ENCODE results near the gene FERMT2.

The FERMT2 gene

DNA sequence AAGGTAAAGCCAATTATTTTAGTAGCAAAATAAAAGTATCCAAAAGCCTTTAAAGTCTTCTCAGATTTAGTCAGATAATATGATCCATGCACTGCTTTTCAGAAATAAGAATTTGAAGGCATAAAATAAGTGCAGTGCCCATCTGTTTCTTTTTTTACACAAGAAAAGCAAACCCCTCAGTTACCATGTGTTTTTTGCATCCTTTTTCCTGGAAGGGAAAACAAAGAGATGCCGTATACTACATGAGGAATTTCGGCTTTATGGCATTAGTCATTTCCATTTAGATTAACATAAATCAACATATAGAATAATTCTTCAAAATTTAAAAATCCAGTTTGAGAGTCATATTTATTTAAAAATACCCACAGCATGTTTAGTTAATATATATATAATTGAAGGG is 89.4 kb downstream of the FERMT2 start:
- DNase-seq = no peak

DNA sequence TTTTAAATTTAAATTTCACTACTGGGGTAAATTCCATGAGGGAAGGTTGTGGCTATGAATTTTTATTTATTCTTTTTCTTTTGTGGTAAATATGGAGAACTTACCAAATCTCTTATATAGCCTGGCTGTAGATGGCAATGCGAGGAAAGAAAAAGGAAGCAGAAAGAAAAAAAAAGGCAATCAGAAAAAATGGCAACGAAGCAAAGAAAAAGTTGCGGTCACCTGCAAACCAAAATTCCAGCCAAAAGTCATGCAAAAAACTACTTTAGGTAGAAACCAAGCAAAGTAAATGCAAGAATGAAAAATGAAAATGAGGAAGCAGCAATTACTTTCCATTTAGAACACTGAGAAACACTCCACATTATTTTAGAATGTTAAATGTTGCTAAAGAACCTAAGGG is 89.9 kb downstream of the FERMT2 start:
- no peak for DNase-seq

DNA sequence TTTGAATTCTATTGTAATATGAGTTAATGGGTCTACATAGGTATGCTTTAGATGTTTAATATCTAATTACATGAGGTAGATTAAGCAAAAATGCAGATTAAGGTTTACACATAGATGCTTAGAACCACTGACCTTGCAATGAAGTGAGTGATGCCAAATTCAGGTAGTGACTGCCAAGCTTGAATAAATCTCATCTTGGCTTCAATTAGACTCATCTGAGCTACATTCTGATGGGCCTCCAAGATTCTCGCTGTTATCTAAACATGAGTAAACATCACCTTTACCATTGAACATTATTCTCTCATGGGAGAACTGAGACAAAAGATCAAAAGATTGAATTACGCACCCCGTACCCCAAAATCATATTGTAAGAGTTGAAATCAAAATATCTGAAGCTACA is 90.6 kb downstream of the FERMT2 start:
- DNase-seq = no peak

DNA sequence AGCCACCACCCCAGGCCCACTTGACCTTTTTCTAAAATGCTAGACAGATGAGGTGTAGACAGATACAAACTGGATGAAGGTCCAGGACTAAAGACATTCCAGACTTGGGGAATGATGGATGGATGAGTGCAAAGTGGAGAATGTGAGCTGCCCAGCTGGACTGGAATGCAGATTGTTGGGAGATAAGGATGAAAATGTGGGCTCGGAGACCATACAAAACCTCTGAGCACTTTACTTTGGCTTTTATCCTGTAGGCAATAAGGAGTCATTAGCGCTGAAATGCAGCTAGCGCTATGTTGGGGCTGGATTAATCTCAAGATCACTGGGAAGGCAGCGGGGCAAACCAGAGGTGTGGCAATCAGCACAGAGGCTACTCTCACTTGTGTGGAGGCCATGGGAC is 94.7 kb downstream of the FERMT2 start:
- no peak for DNase-seq

DNA sequence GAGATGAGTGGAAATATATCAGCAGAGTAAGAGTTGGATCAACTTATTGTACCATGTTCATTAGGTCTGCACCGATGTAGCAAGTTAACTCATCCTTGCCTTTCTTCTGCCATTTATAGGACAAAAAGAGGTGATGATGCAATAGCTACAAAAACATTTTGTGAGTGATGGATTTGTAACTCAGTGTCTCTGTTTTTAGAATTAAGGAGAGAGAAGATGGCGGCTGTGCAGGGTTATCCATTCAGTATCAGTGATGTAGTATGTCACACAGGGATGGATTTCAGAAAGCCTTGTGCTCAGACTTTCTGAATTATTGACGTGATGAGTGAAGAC is 97.4 kb downstream of the FERMT2 start:
- no peak for DNase-seq

DNA sequence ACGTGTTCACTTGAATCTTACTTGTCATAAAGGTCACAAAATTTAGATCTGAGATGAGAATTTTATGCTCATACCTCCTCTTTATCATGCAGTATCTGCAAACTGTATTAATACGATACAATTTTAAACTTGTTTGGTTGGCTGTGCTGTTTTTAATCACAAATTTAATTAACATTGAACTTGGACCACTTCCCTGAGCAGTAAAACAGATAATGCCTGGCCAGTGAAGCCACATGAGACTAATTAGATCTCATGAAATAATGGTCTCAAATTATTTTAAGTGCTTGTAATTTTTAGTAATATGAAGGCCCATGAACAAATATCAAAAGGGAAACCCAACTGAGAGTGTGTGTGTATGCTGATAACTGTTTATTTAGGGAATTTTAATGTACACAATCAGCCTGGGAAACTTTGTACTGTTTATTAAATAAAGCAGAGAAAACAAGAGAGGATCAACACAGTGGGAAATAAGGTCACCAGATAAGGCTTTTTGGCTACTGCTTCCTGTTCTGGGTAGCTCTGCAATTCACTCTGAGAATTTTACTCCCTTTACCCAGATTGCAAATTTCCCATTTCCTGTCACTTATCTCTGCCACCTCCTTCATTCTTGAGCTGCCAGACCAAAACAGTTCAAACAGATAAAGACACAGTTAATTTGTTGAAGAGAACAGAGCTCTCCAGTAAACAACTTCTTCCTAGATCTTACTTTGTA is 97.9 kb downstream of the FERMT2 start:
- no peak for DNase-seq

DNA sequence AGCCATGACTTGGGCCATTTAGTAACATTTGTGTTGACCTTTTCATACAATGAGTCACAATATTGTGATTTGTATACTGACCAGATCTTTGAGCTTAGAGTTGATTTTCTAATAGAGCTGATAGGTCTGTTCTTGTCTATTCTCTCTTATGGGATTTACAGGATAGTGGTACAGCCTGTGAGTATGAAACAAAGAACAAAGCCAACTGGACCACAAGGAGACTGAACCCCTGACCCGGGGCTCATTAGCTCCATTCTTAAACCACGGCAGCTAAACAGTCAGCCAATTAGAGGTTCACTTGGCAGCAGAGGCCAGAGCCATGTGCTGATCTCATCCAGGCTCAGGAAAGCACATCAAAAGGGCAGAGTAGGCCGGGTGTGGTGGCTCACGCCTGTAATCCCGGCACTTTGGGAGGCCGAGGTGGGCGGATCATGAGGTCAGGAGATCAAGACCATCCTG is 100.4 kb downstream of the FERMT2 start:
- DNase-seq = no peak

DNA sequence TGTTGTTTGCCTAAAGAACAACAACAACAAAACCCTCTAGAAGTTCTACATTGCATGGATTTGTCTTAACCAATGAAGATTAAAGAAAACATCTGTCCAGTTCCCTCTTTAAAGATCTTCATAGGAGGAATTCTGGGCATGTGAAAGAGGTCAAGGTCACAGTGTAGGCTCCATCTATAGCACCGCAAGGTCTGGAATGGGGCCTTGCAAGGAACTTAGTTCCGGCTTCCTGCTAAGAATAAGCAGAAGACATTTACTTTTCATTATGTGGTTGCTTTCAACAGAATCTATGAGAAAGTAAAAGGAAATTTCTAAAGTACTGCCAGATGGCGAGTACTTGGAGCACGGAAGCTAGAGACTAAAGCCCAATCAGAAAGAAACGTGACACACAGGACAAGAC is 102.2 kb downstream of the FERMT2 start:
- DNase-seq = no peak

DNA sequence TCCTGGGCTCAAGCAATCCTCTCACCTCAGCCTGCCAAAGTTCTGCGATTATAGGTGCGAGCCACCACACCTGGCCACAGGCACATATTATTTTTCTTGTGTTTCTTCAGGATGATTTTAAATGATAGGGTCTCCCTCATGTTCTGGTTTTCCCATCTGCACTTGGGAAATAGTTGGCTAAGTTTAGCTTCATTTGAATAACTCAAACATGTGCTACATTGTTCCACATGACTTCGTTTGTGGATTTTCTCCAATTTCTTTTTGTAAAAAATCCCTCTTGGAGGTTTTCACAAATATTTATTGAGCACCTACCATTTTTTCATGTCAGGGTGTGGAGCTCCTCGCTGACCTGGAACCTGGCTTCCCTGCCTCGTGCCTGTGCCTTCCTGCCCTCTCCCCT is 104.3 kb downstream of the FERMT2 start:
- no peak for DNase-seq

DNA sequence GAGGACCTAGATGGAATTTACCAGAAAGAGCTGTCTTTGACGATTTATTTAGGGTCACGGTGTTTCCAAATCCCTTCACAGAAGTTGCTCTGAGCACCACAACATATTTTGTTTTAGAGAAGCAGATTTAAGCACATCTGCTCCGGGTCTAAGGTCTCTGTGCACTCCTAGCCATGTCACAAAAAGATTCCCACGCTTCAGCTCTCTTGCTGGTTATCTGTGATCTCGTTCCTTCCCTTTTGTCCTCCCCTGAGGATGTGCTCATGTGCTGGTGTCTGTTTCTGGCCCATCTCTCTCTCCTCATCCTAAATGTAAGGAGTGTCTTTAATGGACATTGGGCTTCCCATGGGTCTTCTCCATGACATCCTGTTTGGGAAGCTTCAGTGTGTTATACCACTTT is 105.8 kb downstream of the FERMT2 start:
- no peak for DNase-seq

DNA sequence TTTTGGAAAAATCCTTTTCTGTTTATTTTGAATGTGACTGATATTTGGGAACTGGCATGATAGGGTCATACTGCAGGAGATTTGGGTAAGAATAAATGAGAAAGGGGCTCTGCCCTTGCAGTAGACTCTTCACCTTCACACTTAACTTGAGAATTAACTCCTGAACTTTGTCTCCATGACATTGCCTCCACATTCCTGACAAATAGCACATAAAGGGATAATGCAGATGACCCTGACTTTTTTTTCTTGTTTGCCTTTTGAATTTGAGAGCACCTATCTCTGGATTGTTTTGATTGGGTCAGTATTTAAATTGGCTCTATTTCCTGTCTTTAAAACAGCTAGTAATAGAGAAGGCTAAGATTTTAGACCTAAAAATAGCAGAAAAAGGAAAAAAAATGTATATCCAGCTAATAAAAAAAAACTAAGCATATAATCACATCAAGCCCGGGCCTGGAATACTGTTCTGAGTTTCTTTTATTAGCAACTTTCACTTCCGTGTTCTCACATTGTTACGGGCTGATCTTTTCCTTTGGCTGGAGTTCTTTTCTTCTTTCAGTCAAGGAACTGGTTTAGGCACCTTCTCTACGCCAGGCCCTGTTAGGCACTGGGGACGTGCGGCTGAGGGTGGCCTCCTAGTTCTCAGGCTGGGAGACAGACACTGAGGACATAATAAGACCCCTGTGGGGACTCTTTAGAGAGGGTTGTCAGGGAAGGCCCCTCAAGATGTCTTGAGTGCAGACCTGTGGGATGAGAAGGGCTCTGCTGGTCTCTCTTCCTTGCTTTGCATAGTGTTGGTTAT is 106.4 kb downstream of the FERMT2 start:
- no peak for DNase-seq

DNA sequence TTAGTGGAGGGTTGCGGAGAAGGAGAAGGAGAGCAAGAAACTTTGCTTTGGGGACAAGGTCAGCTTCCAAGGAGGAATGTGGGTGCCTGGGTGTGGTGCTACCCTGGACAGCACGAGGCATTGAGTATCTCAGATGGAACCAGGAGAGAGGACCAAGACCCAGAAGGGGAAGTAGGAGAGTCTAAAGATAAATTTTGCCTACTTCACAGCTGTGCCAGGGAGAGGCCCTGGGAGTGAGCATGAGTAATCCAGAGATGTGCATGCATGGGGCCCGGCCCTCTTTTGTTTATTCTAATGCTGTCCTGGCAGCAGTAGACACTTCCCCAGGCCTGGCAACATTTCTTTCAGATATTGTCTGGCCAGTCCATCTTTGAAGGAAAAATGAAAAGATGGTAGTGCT is 110.0 kb downstream of the FERMT2 start:
- no peak for DNase-seq

DNA sequence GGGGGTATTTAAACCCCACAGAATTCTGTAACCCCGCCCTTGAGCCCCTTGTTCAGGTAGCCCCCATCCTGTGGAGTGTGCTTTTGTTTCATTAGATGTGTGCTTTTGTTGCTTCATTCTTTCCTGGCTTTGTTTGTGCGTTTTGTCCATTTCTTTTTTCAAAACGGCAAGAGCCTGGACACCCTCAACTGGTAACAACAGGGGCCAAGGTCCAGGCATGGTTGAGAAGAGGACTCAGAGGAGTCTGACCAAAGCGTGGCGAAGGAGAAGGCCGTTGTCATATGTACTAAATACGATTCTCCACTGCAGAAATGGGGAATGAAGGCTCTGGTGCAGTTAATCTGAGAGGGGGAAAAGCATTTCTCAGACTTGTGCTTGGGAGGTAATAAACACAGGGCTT is 113.4 kb downstream of the FERMT2 start:
- DNase-seq = no peak

DNA sequence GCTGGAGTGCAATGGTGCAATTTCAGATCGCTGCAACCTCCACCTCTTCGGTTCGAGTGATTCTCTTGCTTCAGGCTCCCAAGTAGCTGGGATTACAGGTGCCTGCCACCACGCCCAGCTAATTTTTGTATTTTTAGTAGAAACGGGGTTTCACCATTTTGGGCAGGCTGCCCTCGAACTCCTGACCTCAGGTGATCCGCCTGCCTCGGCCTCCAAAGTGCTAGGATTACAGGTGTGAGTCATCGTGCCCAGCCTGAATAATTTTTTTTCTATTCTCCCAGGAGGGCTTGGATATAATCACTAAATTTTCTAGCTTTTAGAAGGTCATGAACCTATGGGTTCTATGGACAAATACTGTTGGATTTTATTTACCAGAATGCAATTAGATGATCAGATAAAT is 114.8 kb downstream of the FERMT2 start:
- DNase-seq = no peak

DNA sequence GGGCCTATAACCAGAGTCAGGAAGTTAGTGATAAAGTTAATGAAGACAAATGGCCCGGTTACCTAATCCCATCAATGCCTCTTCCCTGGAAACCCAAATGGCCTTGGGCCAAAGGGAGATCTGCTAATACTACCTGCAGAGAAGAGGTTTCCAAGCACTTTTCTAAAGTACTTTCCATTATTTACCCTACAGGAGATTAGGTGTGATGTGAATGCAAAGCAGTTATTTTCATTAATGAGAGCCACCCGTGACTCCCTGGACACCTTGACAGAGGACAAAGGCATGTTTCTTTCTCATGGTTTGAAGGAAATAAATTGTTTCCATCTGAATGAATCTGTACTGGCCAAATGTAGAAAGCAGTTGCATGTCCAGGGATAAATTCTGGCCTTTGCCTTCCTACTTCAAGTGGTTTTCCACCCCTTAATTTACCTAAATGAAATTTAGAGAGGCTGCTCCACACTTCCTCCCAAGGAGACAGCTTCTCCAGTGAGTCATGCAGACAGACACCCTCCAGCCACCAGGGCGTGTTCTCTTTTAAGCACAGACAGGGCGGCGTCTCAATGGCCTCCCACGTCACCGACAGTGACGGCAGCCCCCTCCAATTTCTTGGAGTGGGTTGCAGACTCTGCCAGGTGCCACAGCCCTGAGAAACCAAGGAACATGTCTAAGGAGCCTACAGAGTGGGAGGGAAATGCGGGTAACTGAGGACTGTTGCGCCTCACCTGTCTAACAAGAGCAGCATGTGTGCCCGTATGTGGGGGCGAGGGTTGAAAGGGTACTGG is 115.5 kb downstream of the FERMT2 start:
- DNase-seq = no peak

DNA sequence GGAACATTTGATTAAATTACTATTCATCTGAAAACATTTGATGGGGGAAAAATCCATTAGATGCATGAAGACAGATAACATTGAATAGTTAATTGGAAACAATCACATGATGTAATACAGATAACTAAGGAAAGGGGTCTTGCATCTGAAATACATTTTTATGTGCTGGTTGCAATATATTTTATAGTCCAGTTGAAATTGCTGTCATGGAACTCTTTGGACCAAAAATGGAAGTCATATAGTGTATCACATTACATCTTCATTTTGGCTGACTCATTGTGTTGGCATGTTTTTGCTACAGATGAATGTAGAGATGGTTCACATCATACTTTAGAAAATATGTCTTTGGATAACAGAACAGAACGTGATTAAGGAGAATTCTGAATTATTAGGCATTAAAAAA is 116.4 kb downstream of the FERMT2 start:
- no peak for DNase-seq

DNA sequence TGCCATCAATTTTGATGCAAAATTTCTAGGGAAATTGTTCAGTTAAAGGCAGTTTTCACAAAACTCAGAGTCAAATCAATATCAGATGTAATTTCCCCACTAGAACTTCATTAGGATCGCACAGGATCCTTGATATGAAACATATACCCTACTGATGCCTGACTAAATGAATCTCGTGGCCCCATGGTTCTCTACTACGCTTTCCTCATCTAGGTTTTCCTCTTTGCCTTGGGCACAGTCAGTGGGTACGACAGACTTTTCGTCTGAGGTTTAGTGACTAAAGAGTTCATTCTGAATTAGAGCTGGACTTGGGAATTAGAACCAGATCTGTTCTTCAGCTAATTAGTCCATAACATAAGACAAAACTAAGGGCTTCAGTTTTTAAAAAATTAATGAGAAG is 117.0 kb downstream of the FERMT2 start:
- no peak for DNase-seq

DNA sequence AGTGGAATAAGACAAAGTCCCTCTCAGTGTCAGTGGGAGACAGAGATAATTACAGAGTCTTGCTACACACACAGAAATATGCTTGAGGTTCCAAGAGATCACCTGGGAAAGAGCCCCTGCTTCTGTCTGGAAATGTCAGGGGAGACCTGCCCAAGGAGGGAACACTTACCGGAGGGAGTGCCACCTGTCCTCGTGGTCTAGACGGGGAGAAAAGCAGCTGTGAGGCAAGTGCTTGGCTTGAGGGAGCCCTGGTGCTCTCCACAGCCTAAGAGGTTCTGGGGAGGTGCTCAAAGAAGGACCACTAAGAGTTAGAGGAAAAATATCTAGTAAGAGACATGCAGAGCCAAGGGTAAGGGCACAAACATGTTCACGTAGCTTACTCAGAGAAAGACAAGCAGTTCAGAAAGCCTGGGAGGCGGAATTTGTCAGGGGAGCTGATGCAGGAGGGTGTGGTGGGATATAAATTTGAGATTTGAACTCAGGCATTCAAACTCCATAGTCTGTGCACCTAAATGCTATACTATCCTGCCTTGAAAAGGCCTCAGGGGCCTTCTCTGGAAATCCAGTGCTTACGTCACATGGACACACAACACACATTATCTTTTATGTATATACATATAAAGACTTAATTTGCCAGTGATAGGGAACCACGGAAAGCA is 121.2 kb downstream of the FERMT2 start:
- DNase-seq = no peak

DNA sequence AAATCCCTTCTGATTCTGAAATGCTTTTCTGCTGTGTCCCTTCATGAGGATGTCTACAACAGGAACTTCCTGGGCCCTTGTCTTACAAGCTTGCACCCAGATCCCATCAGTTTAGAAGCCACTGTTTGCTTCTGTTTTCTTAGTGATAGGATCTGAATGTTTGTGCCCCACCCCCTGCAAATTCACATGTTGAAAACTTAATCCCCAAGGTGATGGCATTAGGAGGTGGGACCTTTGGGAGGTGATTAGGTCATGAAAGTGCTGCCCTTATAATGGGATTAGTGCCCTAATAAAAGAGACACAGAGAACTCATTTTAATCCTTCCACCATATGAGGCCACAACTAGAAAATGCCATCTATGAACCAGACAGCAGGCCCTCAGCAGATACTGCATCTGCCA is 123.4 kb downstream of the FERMT2 start:
- DNase-seq = no peak

DNA sequence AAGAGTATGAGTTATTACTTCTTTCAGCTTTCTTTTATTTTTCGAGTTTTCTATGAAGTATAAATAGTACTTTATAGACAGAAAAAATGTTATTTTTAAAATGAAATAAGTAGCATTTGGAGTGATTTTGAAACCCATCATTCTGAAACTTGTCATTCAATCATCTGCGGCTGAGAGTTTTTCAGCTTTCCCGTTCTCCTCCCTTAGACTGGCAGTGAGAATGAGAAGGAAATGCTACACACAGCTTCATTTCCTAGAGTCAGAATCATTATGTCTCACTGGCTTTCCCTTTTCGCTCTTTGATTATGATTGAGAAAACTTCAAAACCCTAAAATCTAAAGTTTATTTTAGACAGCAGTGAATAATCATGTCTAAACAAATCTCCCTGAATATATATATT is 125.8 kb downstream of the FERMT2 start:
- no peak for DNase-seq

DNA sequence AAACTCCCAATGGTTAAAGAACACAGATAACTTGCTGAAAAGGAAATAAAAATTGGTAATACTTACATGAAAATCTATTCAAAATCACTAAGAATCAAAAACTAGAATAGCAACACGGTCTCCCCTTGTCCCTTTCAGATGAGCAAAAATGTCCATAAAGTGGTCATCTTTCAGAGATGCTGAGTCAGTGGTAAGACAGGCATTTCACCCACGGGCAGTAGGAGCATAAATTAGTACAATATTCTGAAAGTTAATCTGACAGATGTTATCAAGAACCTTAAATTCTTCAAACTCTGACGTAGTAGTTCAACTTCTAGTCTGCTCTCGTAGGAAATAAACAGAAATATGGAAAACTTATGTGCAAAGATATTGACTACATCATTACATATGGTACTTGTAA is 126.4 kb downstream of the FERMT2 start:
- no peak for DNase-seq

DNA sequence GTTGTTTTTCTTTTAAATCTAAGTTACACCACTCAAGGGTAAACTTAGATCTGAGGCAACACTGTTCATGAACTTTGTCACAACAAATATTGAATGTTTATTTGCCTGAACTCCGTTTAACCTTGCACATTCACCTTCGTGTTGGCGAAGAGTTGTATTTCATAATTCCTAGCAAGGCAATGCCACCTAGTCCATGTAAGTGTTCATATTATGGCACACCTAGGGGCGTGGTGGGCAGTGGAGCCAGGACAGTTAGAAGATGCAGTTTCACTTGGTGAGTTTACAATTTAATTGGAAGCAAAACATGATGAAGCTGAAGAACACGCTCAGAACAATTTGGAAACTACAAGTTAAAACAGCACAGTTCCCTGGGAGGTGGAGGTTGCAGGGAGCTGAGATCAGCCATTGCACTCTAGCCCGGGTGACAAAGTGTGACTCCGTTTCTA is 129.0 kb downstream of the FERMT2 start:
- no peak for DNase-seq

DNA sequence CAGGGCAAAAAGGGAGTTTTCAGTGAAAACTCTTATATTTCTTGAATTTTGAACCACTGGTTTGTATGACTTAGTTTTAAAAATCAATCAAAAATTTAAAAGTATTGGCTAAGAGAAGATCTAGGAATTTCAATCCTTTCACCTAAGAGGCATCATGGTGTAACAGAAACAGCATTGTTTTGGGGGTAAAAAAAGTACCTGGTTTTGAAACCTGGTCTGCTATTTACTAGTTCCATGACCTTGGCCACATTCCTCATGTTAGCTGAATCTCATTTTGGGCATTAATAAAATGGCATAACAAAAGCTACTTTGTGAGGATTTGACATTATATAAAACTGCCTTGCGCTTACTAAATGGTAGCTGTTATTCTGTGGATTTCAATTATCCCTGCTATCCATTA is 142.7 kb downstream of the FERMT2 start:
- DNase-seq = no peak
